NCI-H82 (cell line): ENCODE results near the gene MT1M.
"Not testable (repeated sequence)": the region's sequence is repeated elsewhere in the genome, so short reads cannot be mapped to it uniquely, and the experiment has no call there.

Source experiments
- DNase-seq: peaks from one replicate; lab custom pipeline; 2025; lab: John Stamatoyannopoulos, UW

The MT1M gene

DNA sequence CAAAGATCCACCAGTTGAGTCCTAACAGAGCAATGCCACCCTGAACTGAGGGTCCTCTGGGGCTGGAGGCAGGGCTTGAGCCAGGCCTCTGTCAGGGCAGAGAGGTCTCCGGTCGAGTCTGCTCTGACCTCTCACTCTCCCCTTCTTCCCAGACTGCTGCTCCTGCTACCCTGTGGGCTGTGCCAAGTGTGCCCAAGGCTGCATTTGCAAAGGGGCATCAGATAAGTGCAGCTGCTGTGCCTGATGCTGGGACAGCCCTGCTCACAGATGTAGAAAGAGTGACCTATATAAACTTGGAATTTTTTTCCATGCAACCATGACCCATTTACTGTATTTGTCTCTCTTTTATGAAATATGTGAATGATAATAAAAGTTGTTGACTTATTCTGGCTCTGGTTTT lies 16.8 kb downstream of the MT1M start:
- no peak for DNase-seq

DNA sequence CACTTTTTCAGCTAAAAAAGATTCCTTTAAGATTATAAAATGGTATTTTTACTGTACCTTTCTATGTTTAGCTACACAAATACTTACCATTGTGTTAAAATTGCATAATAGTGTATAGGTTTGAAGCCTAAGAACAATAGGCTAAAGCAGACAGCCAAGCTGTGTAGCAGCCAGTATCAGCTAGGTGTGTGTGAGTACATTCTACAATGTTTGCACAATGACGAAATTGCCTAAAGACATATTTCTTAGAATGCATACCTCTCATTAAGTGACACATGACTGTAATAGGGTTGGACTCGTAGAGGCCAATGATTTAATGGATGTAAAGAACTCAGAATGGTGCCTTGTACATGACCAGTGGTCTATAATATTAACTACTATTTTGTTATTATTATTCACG lies 17.4 kb downstream of the MT1M start:
- no peak for DNase-seq

DNA sequence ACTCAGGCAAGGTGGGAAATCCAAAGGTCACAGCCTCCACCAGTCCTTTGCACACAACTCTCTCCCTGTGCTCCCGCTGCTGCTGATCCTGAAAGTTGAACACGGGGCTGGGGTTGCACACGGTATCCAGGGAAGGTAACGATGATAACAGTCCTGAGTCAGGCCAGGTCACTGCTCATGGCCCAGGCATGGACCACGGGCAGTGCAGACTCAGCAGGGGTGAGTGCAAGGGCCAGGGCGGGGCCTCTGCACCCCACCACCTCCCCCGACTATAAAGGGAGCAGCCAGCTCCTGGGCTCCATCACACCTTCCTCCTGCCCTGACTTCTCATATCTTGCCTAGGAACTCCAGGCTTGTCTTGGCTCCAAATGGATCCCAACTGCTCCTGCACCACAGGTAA lies 19.1 kb downstream of the MT1M start, which contains the start of gene MT1B:
Gene MT1B, plus strand, starts transcription at position 301 of the 400 bp plus-strand sequence. Its CDS starts 68 bp downstream, at position 369.
- DNase-seq, result no peak

- no peak for DNase-seq
Measured at GRCh38 chr16:56652600-56652999, 20.1 kb downstream of the MT1M start.

- no peak for DNase-seq
Measured at GRCh38 chr16:56653218-56653617, 20.8 kb downstream of the MT1M start.

GRCh38 chr16:56657555-56658326 lies 25.3 kb downstream of the MT1M start, which contains the start of gene MT1F:
Gene MT1F, plus strand, starts transcription at chr16:56657959. Its CDS starts 100 bp downstream, at chr16:56658059.
- DNase-seq, result peak; percentile 71

- DNase-seq, result no peak
Measured at GRCh38 chr16:56658327-56658875, 25.9 kb downstream of the MT1M start.

DNA sequence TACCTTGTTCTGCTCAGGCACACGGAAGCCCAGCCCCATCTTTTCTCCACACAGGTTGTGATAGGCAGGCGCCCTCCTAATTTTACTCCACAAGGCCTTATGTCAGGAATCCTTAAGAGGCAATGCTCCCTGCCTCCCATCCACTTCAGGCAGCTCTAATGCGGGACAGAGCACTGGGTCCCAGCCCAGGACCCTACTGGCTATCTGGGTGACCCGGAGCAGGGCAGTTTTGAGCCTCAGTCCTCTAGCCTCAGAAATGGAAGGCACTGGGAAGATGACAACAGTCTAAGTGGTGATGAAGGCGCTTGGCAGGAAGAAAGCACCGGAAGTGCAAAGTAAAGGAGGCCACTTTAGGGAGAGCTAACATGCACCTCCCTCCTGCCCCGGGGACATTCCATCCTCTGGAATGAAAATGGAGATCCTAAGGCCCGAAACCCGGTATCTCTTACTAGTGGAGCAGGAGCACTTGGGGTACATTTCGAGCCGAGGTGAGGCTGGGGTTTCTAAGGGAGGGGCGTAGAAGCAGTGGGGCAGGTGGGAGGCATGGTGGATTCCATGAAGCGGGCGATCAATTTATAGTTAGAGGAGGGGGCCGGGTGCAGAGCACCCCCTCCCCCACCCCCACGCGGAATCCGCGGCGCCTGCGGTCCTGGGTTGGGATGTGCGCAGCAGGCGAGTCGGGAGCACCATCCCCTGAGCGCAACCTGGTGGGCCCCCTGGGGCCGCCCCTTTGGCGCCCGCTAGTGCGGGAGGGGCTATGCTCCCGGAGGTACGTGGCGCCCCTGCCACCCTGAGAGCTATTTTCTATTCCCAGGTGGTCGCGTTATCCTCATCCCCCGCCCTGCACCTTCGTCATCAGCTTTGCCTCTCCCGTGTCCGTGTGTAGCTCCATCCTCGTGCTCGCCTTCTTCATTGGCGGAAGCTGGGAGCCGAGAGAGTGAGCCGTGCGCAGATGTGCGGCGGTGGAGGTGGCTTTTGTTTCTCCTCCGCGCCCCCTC lies 30.2 kb downstream of the MT1M start:
- no peak for DNase-seq

- no peak for DNase-seq
Measured at GRCh38 chr16:56664506-56664905, 32.0 kb downstream of the MT1M start.

- not testable (repeated sequence) for DNase-seq
Measured at GRCh38 chr16:56665286-56666261, 33.1 kb downstream of the MT1M start.

DNA sequence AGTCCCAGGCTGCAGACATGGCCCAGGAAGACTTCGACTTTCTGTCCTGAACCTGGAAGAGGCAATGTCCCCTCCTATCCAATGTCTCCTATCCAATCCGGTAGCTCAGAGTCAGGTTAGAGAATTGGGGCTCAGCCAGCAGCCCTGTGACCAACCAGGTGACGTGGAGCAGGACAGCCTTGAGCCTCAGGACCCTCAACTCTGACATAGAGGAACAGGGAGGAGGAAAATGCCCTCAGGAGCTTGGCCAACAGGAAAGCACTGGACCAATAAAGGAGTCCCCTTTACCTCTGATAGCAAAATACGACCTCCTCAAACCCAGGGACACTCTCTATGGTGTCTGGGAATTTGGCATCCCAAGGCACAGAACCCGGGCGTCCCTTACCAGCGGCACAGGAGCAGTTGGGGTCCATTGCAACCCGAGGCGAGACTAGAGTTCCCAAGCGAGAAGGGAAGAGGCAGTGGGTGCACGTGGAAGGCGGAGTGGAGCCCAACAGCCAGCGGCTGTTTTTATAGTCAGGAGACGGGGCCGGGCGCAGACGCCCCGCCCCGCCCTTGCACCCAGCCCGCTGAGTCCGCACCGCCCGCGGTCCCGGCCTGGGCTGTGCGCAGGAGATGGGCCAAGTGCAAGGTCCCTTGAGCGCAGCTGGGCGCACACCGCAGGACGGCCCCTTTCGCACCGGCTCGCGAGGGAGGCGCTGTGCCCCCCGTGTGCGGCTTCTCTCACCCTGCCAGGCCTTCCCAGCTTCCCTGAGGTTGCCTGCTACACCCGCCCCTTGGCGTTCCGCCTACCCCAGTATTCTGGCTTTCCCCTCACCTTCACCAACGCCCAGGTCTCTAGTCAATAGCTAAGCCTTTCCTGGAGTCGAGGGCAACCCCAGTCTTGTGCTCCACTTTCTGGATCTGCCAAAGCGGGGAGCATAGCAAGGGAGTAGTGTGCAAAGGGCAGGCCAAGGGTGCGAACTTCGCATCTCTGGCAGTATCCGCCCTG lies 35.4 kb downstream of the MT1M start, which contains the start of gene MT1G:
Gene MT1G, minus strand, starts transcription at position 485 of the 991 bp plus-strand sequence. Its CDS starts 72 bp downstream, at position 413.
- DNase-seq, result peak; percentile 23

- DNase-seq, result no peak
Measured at GRCh38 chr16:56669005-56669839, 36.8 kb downstream of the MT1M start, which contains the start of gene MT1H. Gene MT1H, plus strand, starts transcription at chr16:56669814. Its CDS starts 71 bp downstream, at chr16:56669885.

DNA sequence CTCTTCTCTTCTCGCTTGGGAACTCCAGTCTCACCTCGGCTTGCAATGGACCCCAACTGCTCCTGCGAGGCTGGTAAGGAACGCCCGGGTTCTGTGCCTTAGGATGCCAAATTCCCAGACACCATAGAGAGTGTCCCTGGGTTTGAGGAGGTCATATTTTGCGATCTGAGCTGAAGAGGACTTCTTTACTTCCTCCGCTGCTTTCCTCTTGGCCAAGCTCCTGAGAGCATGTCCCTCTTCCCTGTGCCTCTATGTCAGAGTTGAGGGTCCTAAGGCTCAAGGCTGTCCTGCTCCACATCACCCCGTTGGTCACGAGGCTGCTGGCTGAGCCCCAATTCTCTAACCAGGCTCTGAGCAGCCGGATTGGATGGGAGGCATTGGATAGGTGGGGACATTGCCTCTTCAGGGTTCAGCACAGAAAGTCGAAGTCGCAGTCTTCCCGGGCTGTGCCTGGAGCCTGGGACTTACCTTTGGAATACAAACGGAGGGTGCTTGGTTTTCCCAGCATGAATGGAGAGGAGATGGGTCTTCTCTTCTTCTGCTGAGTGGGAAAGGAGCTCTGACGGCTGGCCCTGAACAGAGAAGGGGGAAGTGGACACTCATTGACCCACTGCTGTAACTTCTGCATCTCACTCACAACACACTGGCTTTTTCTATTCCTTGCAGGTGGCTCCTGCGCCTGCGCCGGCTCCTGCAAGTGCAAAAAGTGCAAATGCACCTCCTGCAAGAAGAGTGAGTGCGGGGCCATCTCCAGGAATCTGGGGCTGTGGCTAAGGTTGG lies 37.6 kb downstream of the MT1M start:
- no peak for DNase-seq

- DNase-seq, result no peak
Measured at GRCh38 chr16:56670620-56670934, 38.1 kb downstream of the MT1M start.

GRCh38 chr16:56671691-56672090 lies 39.2 kb downstream of the MT1M start:
- DNase-seq, result not testable (repeated sequence)

DNA sequence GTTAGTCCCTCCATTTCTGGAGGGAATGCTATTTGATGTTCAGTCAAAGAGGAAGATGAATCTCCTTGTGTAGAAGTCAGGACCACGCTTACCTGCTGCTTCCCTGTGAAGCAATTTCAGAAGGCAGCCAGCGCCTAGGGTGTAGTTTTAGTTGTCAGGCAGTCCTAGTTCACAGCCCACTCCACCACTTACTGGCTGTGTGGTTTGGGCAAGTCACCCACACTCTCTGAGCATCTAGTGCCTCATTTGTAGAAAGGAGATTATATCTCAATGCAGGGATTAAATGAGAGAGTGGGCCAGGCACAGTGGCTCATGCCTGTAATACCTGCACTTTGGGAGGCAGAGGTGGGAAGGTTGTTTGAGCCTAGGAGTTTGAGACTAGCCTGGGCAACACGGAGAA lies 39.7 kb downstream of the MT1M start:
- DNase-seq, result not testable (repeated sequence)

GRCh38 chr16:56672761-56673536 lies 40.5 kb downstream of the MT1M start:
- no peak for DNase-seq
